Caco-2 (cell line): ENCODE measurements around the gene TMEM143. TPM values are rescaled to one million over a fixed set of nuclear protein-coding genes. Genes with fewer than 3 reads are reported as not detected.

Experiments
- Bru-seq: library from RNA; stranded (reverse); fragments of 400-500 nt; gene quantifications from one replicate; lab custom pipeline; 2021; lab: Mats Ljungman, UMichigan
- BruChase-seq, 2 experiments: library from RNA; stranded (reverse); fragments of 400-500 nt; gene quantifications; one replicate each; lab custom pipeline; 2021; lab: Mats Ljungman, UMichigan
- BruUV-seq: library from RNA; stranded (reverse); fragments of 400-500 nt; replicated peaks from 2 replicates; lab custom pipeline; 2021; lab: Mats Ljungman, UMichigan
- CTCF ChIA-PET: fragments of 300-600 bp; sonication (Branson Sonifier 250); formaldehyde crosslinking; loops from one replicate; lab custom pipeline; 2022; ENCODE audit warnings: antibody characterized with exemption; lab: Charles Lee
- POLR2A ChIA-PET: fragments of 300-600 bp; sonication (Branson Sonifier 250); formaldehyde crosslinking; loops from one replicate; lab custom pipeline; 2022; ENCODE audit warnings: antibody characterized with exemption; lab: Charles Lee
- DNase-seq, 2 experiments: peaks; one replicate each; pipeline versions ENCODE4 v3.0.0 to v3.0.0-alpha.2; 2020 to 2022
- H3K27me3 ChIP-seq: replicated peaks from 2 replicates; pipeline ENCODE4 v1.6.0; 2011; ENCODE audit warnings: low read length; ENCODE audit not compliant: control insufficient read depth, insufficient read depth
- H3K36me3 ChIP-seq: 2 replicates; pipeline ENCODE4 v1.5.1; 2011; ENCODE audit warnings: low read length; ENCODE audit not compliant: control insufficient read depth, insufficient read depth
- H3K4me1 ChIP-seq: fragments of 250-450 bp; sonication (Bioruptor Pico); 2 replicates; pipeline ENCODE4 v1.5.1; 2020; ENCODE audit warnings: mild to moderate bottlenecking
- H3K4me3 ChIP-seq: 2 replicates; pipeline ENCODE4 v1.5.1; 2011; ENCODE audit warnings: low read depth, mild to moderate bottlenecking, control low read depth, low read length
- H3K9me3 ChIP-seq: fragments of 250-450 bp; sonication (Bioruptor Pico); 2 replicates; pipeline ENCODE4 v1.5.1; 2020; ENCODE audit warnings: mild to moderate bottlenecking, moderate library complexity
- H3K27ac Mint-ChIP-seq: one replicate; pipeline ENCODE4 v1.8.0; 2022; ENCODE audit warnings: mixed read lengths; ENCODE audit not compliant: unreplicated experiment
- H3K27me3 Mint-ChIP-seq: one replicate; pipeline ENCODE4 v1.8.0; 2022; ENCODE audit warnings: mixed read lengths; ENCODE audit not compliant: insufficient read depth, unreplicated experiment
- H3K36me3 Mint-ChIP-seq: one replicate; pipeline ENCODE4 v1.8.0; 2022; ENCODE audit warnings: mild to moderate bottlenecking, mixed read lengths; ENCODE audit not compliant: insufficient read depth, unreplicated experiment
- H3K4me1 Mint-ChIP-seq: one replicate; pipeline ENCODE4 v1.8.0; 2022; ENCODE audit warnings: low read depth, mixed read lengths; ENCODE audit not compliant: unreplicated experiment
- H3K4me3 Mint-ChIP-seq: one replicate; pipeline ENCODE4 v1.8.0; 2022; ENCODE audit warnings: mild to moderate bottlenecking, moderate library complexity, mixed read lengths; ENCODE audit not compliant: unreplicated experiment
- H3K9me3 Mint-ChIP-seq: one replicate; pipeline ENCODE4 v1.8.0; 2022; ENCODE audit warnings: mixed read lengths; ENCODE audit not compliant: unreplicated experiment
- CTCF ChIP-seq, 2 experiments: fragments of 200-600 bp in 1 of 2; IDR thresholded peaks; 1 replicate in 1 of 2; 2 replicates in 1 of 2; pipeline versions ENCODE4 v1.5.1 to v1.8.0; 2011 to 2022; ENCODE audit warnings: antibody characterized with exemption in 1 of 2, control low read depth in 1 of 2, inconsistent platforms in 1 of 2, low read depth in 1 of 2, low read length in 1 of 2, mild to moderate bottlenecking in 1 of 2, moderate library complexity in 1 of 2; ENCODE audit not compliant: insufficient read depth in 1 of 2, severe bottlenecking in 1 of 2, unreplicated experiment in 1 of 2
- intact Hi-C: fragments of 100-400 bp; cut with micrococcal nuclease; formaldehyde crosslinking; loops from one replicate; pipeline ENCODE4 v1.10.0; 2022; ENCODE audit not compliant: unreplicated experiment
- long read RNA-seq: library from polyadenylated mRNA; stranded (forward); transcript quantifications from one replicate; pipeline ENCODE4 v2.0.0, GENCODE V29; 2022
- total RNA-seq: library from RNA; stranded (reverse); gene quantifications from 2 replicates; pipeline ENCODE4 v1.2.3, GENCODE V29; 2022

Gene TMEM143
- 20.4 and 24.4 TPM in 2 replicates for total RNA-seq
- percentile 55 among the genes with signal in this experiment for Bru-seq, nascent RNA
- BruChase-seq, experiment 1, labeled RNA remaining after a 2-hour chase, result percentile 54 among the genes with signal in this experiment
- percentile 55 among the genes with signal in this experiment for BruChase-seq, experiment 2, labeled RNA remaining after a 6-hour chase
- long read RNA-seq, transcript TMEM143-201 (8 exons, 2,560 nt), result major isoform, 8 of 35 reads
- long read RNA-seq, transcript TMEM143-203 (7 exons, 2,272 nt), result minor isoform, 6 of 35 reads
- long read RNA-seq, partial matches to known transcripts, result 11 of 35 reads
- long read RNA-seq, other reads (novel, unspliced or antisense), result 9 of 35 reads

DNA sequence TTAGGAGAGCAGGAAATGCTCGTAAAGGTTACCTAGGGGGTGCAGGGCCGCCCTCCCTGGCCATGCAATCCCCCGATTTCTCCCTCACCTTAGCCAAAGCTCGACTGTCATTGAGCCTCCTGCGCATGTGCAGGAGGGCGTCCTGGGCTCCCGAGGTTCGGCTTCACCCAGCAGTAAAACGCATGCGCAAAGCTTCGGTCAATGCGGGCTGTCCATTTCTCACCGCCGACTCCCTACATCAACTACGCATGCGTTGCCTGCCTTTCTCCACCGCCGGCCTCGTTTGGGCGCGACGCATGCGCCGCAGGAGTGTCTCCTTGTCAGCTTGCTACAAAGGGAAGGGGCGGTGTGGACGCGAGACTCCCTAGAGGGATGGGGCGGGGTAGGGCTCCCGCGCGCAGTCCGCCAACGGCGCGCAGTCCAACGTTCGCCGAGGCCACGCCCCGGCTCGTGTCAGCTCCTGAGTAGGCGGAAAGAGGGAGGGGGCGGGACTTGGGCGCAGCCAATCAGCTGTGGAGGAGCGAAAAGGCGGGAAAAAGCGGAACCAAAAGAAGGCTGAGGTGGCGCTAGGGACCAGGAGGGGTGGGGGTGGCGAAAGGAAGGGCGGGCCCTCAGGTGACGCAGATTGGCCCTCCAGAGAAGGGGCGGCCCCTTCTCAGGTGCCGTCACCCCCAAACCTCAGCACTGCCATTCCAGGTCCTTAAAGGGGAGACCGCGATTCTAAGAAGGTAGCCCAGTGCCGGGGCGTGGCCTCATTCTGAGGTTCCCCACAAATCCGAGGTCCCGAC is at the start of gene TMEM143, which contains the start of gene SYNGR4:
Gene TMEM143 (minus strand): TSS at position 131 of the 788 bp plus-strand sequence. CDS start 20 bp downstream, at position 111.
Gene SYNGR4 (plus strand): TSS at position 558 of the 788 bp plus-strand sequence. CDS start 1,476 bp downstream, outside the sequence.
- Mint-ChIP-seq H3K4me1 (peaks cover 14% of the 10 kb centered on the region), H3K27ac (peak within 1 kb of the TSS; percentile 84), H3K4me3 (peak within 1 kb of the TSS; percentile 83), H3K36me3 (peaks cover 34% of the 10 kb centered on the region), H3K9me3 (no peaks in the 10 kb centered on the region), H3K27me3 (no peaks in the 10 kb centered on the region)
- POLR2A ChIA-PET, result interaction anchor here (0.5 to 2.5 kb wide), 24 partner anchors 9 to 1088 kb away, joined by 3 to 65 read pairs (median 6); partner anchors contain the start of genes CARD8, GRIN2D, KDELR1 and PIH1D1
- peak within 1 kb of the TSS; percentile 43 for H3K4me3 ChIP-seq
- peak; percentile 100 for DNase-seq
- no peak for TF ChIP-seq CTCF (IDR thresholded peaks at IDR 0.05; ENCODE audit: insufficient read depth in 1 of 2, low read depth in 1 of 2, low read length in 1 of 2, severe bottlenecking in 1 of 2, unreplicated experiment in 1 of 2)
- no peaks in the 10 kb centered on the region for H3K9me3 ChIP-seq
- H3K27me3 ChIP-seq, result no peaks in the 10 kb centered on the region
- intact Hi-C loops, result loop anchor here (1.0 to 5.0 kb wide), 5 partner anchors 10 to 42 kb away; partner anchors contain the start of gene KDELR1
- BruUV-seq, result no TSS peak
- CTCF ChIA-PET, result interaction anchor here (0.6 to 2.9 kb wide), 21 partner anchors 10 to 255 kb away, joined by 3 to 45 read pairs (median 6); partner anchors contain the start of genes KDELR1 and SPHK2
- H3K36me3 ChIP-seq, result no peaks in the 10 kb centered on the region
- H3K4me1 ChIP-seq, result peaks cover 6% of the 10 kb centered on the region; the same call in 1 of the 2 replicates

- CTCF ChIA-PET, result interaction anchor here (2.8 kb wide), 1 partner anchor 15 kb away, joined by 10 read pairs; the partner anchor contains the start of gene KDELR1
Observed at GRCh38 chr19:48405850-48406249, 42.1 kb upstream of the TMEM143 start.

More at GRCh38 chr19:48405850-48406249, 42.1 kb upstream of the TMEM143 start:
- H3K27me3 ChIP-seq, result no peaks in the 10 kb centered on the region
- no peaks in the 10 kb centered on the region for H3K9me3 ChIP-seq
- POLR2A ChIA-PET, result interaction anchor here (0.6 kb wide), 1 partner anchor 87 kb away, joined by 3 read pairs; no protein-coding TSS in a partner anchor
- peak overlapping the region; percentile 84 for H3K27ac Mint-ChIP-seq
- no peak overlapping the region for H3K4me3 Mint-ChIP-seq
- no peak for TF ChIP-seq CTCF (IDR thresholded peaks at IDR 0.05; ENCODE audit: insufficient read depth in 1 of 2, low read depth in 1 of 2, low read length in 1 of 2, severe bottlenecking in 1 of 2, unreplicated experiment in 1 of 2)
- peak; percentile 47 to 58 for DNase-seq
- intact Hi-C loops, result no loop called here
- BruUV-seq, result no TSS peak
- peaks cover 8% of the 10 kb centered on the region; the same call in 1 of the 2 replicates for H3K4me1 ChIP-seq
- no peaks in the 10 kb centered on the region for H3K27me3 Mint-ChIP-seq
- H3K36me3 ChIP-seq, result no peaks in the 10 kb centered on the region
- no peaks in the 10 kb centered on the region for H3K9me3 Mint-ChIP-seq
- peaks cover 11% of the 10 kb centered on the region for H3K36me3 Mint-ChIP-seq
- H3K4me1 Mint-ChIP-seq, result peaks cover 17% of the 10 kb centered on the region
- H3K4me3 ChIP-seq, result no peak overlapping the region
